GM19193 (cell line): ENCODE data around the gene PCDHGA2.

Experiments
- POLR2A ChIP-seq: IDR thresholded peaks from 4 replicates; pipeline ENCODE4 v1.6.1; 2011; ENCODE audit not compliant: insufficient read depth, insufficient read length; ENCODE audit errors: extremely low read depth

PCDHGA2 gene

DNA sequence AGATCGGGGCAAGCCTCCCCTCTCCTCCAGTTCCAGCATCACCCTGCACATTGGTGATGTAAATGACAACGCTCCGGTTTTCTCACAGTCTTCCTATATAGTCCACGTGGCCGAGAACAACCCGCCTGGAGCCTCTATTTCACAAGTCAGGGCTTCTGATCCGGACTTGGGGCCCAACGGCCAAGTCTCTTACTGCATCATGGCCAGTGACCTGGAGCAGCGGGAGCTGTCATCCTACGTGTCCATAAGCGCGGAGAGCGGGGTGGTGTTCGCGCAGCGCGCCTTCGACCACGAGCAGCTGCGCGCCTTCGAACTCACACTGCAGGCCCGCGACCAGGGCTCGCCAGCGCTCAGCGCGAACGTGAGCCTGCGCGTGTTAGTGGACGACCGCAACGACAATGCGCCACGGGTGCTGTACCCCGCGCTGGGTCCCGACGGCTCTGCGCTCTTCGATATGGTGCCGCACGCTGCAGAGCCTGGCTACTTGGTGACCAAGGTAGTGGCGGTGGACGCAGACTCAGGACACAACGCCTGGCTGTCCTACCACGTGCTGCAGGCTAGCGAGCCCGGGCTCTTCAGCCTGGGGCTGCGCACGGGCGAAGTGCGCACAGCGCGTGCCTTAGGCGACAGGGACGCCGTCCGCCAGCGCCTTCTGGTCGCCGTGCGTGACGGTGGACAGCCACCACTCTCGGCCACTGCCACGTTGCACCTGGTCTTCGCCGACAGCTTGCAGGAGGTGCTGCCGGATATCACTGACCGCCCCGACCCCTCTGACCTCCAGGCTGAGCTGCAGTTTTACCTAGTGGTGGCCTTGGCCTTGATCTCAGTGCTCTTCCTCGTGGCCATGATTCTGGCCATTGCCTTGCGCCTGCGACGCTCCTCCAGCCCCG is 50.8 kb downstream of the PCDHGA2 start:
- TF ChIP-seq POLR2A = no peak

DNA sequence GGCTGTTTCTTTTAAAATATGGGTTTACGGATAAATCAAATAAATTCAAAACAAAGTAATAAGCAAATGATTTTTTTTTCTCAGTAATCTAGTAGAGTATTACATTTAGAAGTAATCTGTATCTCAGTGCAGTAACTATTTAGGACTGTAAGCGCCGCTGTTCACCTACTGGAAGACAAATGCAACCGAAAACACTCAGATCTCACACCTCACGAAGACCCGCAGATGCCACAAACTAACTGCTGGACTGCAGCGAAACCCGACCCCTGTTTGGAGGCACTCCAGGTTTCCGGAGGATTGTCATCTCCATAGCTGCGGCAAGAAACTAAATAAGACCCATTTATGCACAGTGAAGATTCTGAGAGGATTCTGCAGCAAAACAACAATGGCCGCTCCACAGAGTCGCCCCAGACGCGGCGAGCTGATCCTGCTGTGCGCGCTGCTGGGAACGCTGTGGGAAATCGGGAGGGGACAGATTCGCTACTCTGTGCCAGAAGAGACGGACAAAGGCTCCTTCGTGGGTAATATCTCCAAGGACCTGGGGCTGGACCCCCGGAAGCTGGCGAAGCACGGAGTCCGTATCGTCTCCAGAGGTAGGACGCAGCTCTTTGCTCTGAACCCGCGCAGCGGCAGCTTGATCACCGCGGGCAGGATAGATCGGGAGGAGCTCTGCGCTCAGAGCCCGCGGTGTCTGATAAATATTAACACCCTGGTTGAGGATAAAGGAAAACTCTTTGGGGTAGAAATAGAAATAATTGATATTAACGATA is 54.1 kb downstream of the PCDHGA2 start, which contains the start of gene PCDHGA8:
TSS of gene PCDHGA8 (plus strand) at position 205 of the 770 bp plus-strand sequence. CDS start at position 386, 181 bp downstream.
- no peak for TF ChIP-seq POLR2A
